WERI-Rb-1 (cell line): Measurements from ENCODE around the gene PTPRD.

Experiments used
- DNase-seq: peaks from one replicate; pipeline ENCODE4 v3.0.0-alpha.2; 2020
- H3K27ac ChIP-seq: fragments of 250-450 bp; sonication (Bioruptor Pico); 2 replicates; pipeline ENCODE4 v1.5.1; 2020; ENCODE audit warnings: mild to moderate bottlenecking, moderate library complexity
- H3K27me3 ChIP-seq: fragments of 250-450 bp; sonication (Bioruptor Pico); 2 replicates; pipeline ENCODE4 v1.5.1; 2021; ENCODE audit warnings: mild to moderate bottlenecking, low read depth, moderate library complexity; ENCODE audit not compliant: insufficient read depth, severe bottlenecking
- H3K36me3 ChIP-seq: fragments of 250-450 bp; sonication (Bioruptor Pico); 2 replicates; pipeline ENCODE4 v1.5.1; 2020; ENCODE audit warnings: mild to moderate bottlenecking, moderate library complexity
- H3K4me3 ChIP-seq: 2 replicates; pipeline ENCODE4 v1.5.1; 2011; ENCODE audit warnings: low read depth, mild to moderate bottlenecking, control low read depth, low read length
- H3K9me3 ChIP-seq: fragments of 250-450 bp; sonication (Bioruptor Pico); 2 replicates; pipeline ENCODE4 v1.5.1; 2021; ENCODE audit warnings: mild to moderate bottlenecking, moderate library complexity; ENCODE audit not compliant: severe bottlenecking
- TF ChIP-seq, protein P1 (sequence below): IDR thresholded peaks from 2 replicates; pipeline ENCODE4 v1.5.1; 2011; ENCODE audit warnings: low read depth, mild to moderate bottlenecking, control low read depth, inconsistent platforms, low read length

PTPRD gene

DNA sequence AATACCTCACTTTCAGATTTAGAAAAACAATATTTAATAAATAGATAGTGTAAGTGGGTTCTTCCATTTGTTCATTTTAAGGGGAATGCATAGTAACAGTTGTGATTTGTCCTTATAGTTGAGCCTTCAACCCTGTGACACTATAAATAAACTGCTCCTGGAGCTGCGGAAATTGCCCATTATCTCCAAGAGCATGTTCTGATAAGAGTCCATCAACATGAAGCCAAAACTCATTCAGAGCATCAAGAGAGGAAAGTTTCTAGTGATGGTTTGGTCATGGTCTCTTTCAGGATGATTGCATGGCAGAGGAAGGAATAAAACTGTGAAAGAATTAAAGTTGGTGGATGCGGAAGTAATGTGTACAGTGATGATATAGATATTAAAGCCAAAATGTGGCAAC is 2041.2 kb downstream of the PTPRD start:
- H3K27me3 ChIP-seq, result no peaks in the 10 kb centered on the region
- TF ChIP-seq, protein P1, sequence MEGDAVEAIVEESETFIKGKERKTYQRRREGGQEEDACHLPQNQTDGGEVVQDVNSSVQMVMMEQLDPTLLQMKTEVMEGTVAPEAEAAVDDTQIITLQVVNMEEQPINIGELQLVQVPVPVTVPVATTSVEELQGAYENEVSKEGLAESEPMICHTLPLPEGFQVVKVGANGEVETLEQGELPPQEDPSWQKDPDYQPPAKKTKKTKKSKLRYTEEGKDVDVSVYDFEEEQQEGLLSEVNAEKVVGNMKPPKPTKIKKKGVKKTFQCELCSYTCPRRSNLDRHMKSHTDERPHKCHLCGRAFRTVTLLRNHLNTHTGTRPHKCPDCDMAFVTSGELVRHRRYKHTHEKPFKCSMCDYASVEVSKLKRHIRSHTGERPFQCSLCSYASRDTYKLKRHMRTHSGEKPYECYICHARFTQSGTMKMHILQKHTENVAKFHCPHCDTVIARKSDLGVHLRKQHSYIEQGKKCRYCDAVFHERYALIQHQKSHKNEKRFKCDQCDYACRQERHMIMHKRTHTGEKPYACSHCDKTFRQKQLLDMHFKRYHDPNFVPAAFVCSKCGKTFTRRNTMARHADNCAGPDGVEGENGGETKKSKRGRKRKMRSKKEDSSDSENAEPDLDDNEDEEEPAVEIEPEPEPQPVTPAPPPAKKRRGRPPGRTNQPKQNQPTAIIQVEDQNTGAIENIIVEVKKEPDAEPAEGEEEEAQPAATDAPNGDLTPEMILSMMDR, result no peak
- H3K9me3 ChIP-seq, result no peaks in the 10 kb centered on the region
- H3K27ac ChIP-seq, result no peak overlapping the region
- no peak for DNase-seq
- H3K4me3 ChIP-seq, result no peak overlapping the region
- H3K36me3 ChIP-seq, result no peaks in the 10 kb centered on the region

- Histone ChIP-seq H3K9me3 (no peaks in the 10 kb centered on the region), H3K27me3 (no peaks in the 10 kb centered on the region), H3K4me3 (no peak overlapping the region), H3K36me3 (no peaks in the 10 kb centered on the region), H3K27ac (no peak overlapping the region)
- TF ChIP-seq, protein P1, result no peak
- no peak for DNase-seq
These were observed 2042.0 kb downstream of the PTPRD start for GRCh38 chr9:8570776-8571175.

GRCh38 chr9:8569823-8570222 is 2043.0 kb downstream of the PTPRD start:
- Histone ChIP-seq H3K4me3 (no peak overlapping the region), H3K36me3 (no peaks in the 10 kb centered on the region), H3K27me3 (no peaks in the 10 kb centered on the region), H3K27ac (no peak overlapping the region), H3K9me3 (no peaks in the 10 kb centered on the region)
- TF ChIP-seq, protein P1, result no peak
- DNase-seq, result no peak

- no peaks in the 10 kb centered on the region for H3K9me3 ChIP-seq
- no peaks in the 10 kb centered on the region for H3K27me3 ChIP-seq
- H3K4me3 ChIP-seq, result no peak overlapping the region
- TF ChIP-seq, protein P1, result no peak
- no peaks in the 10 kb centered on the region for H3K36me3 ChIP-seq
- no peak for DNase-seq
- H3K27ac ChIP-seq, result no peak overlapping the region
These were observed 2044.7 kb downstream of the PTPRD start for GRCh38 chr9:8567963-8568579.

DNA sequence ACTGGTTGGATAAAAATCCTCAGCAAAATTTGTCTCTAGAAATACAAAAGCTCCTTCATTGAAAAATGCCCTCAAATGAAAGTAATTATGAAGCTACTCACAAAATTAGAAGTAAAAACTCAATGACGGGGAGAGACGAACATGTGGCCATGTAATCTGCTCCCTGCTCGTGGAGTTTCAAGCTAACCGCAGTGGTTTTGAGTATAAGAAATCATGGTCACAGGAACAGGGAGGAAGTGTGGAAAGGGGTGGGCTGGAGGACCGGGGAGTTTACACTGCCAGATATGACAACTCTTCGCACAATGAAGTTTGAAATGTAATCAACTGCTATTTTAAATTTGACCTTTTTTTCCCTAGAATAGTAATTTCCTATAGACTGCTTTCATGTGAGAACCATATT is 2047.8 kb downstream of the PTPRD start:
- H3K27ac ChIP-seq, result no peak overlapping the region
- TF ChIP-seq, protein P1, result no peak
- no peaks in the 10 kb centered on the region for H3K36me3 ChIP-seq
- no peaks in the 10 kb centered on the region for H3K9me3 ChIP-seq
- no peak overlapping the region for H3K4me3 ChIP-seq
- no peaks in the 10 kb centered on the region for H3K27me3 ChIP-seq
- DNase-seq, result no peak
